Erythroblast (primary cell): ENCODE results near the gene STRC.
"Not testable (repeated sequence)": the region's sequence is repeated elsewhere in the genome, so short reads cannot be mapped to it uniquely, and the experiment has no call there.

Experiments used
- DNase-seq, 2 experiments: peaks; one replicate each; lab custom pipeline; 2025; lab: John Stamatoyannopoulos, UW
- GATA1 ChIP-seq: IDR thresholded peaks from 2 replicates; pipeline ENCODE4 v1.6.1; 2011; ENCODE audit warnings: low read depth, mild to moderate bottlenecking, control low read depth, low read length, moderate library complexity
- POLR2A ChIP-seq: IDR thresholded peaks from 2 replicates; pipeline ENCODE4 v1.6.1; 2011; ENCODE audit warnings: mild to moderate bottlenecking, low read length

Gene STRC

DNA sequence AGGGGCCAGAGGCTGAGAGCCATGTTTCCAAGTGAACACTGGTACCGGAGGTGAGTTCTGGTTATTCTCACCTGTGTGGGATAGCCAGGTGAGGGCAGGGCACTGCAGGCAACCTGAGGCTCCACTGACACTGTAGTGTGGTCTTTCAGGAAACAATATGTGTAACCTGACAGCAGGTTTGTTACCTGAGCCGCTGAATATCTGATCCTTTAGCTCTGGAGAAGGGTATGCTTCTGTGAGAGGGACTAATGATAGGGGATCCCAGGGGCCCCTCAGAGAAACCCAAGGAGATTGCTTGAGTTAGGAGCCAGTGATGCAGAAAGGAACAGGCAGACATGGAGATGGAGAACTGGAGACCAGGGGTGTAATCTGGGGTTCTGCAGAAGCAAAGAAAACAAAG, at the start of gene STRC:
STRC (minus strand) TSS at position 101 of the 400 bp plus-strand sequence; CDS start at position 23, 78 bp downstream.
- DNase-seq = not testable (repeated sequence)

DNA sequence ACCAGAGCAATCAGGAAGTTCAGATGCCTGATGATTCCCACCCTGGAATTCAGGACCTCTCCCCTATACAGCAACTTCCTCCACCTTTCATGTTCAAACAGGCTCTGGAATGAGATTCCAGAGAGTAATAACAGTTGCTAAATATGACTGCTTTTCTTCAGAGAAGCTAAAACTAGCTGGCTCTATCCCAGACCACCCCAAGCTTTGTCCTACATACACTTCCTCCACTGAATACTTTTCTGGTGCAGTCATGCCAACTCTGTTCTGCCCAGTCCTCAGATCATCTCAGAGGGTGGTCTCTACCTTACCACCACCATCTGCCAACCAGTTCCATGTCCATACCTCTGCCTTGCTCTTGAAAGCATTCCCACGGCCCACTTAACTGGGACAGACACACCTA, 47.6 kb upstream of the STRC start:
- not testable (repeated sequence) for DNase-seq

DNA sequence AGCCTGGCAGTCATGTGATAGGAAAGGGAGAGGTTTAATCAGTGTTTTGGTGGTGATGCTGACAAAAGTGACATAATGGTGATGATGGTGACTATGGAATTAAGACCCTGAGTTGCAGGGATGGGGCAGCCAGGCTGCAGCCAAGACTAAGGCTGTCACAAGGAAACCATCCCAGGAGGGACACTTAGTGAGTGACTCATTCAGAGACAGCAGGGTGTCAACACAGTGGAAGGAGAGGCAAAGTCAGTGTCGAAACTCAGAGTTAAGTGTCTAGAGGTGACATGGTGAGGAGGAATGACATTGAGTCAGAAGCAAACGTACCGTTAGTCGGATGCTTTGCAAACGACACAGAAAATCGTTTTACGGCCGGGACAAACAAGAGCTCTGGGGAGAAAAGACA, 44.7 kb upstream of the STRC start:
- not testable (repeated sequence) for DNase-seq

DNA sequence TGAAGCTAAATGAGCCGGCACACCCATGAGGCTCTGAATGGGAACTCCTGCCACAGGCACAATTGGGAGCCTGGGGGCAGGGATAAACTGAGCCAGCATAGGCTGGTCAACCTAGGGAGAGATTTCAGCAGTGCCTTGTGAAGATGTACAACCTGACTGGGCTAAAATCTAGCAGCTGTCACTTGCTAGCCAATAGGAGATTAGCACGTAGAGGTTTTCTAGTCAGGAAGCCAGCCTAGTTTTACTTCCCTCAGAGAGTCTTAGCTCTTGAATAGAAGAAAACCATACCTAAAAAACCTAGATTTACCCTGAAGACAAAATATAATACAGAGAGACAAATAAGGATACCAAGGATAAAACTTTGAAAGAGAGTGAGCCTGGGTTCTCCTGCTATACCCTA, 43.7 kb upstream of the STRC start:
- not testable (repeated sequence) for DNase-seq

DNA sequence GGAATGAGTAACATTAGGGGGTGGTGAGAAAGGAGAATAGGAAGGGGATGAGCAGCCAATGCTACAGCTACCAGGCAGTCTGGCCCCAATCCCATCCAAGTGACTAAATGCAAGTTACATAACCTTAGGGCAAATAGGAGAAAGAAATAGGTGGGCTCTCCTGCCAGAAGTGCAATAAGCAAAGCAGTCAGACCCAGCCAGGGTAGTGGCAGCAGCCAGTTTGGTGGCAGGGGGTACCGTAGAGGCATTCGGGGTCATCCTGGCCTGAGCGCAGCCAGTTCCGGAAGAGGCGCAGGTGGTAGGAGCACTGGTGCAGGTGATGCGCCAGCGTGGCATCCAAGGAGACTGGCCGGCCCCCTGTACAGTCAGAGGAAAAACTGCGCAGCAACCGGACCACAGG, 41.1 kb upstream of the STRC start:
- not testable (repeated sequence) for DNase-seq

DNA sequence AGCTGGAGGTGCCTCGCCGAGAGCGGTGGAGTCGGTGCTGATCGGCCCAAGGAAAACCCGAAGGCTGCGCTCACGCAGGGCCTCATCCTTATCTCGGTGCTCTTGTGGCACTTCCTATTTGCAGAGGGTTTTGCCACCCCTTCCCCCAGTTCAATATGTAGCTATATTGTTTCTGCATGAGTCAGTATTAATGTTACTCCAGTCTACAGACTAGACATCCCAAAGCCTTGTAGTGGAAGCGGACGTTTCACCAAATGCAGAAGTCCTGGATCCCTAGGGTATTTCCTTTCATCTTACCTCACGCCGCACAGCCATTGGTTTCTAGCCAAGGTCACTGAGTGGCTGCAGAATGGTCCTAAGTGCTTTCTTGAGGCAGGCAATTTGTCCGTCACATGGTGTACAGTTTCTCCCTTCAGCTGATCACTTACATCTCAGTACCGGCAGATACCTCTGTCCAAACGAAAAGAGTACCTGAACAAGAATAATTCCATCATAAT, 30.9 kb upstream of the STRC start:
- DNase-seq = not testable (repeated sequence)

DNA sequence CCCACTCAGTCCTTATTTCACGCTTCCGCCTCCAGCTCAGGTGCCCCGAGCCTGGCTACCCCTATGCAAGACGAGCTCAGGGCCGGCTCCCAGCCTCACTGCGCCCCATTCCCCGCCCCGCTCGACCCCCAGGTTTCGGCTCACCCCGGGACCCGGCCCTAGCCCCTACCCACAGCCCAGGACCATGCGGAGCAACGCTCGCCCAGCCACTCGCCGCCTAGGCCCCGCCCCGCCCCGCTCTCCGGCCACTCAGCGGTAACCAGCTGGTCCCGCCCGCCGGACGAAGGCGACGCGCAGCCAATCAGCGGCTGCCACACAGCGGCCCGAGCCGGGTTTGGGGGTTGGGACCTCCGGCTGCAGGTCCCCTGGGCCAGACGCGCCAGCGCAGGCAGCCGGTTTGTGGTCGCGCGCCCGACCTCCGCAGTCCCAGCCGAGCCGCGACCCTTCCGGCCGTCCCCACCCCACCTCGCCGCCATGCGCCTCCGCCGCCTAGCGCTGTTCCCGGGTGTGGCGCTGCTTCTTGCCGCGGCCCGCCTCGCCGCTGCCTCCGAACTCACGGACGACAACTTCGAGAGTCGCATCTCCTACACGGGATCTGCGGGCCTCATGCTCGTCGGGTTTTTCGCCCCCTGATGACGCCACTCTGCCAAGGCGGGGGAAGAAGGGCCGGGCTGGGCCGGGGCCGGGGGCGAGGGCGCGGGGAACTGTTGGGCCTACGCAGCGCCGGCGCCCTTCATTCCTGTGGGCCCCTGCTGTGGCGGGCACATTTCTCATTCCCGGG, 30.2 kb upstream of the STRC start, which contains the start of gene CATSPER2:
CATSPER2 (minus strand) TSS at position 196 of the 781 bp plus-strand sequence. CDS start 783 bp downstream, outside the sequence.
- no peak for DNase-seq
- no peak for TF ChIP-seq GATA1
- TF ChIP-seq POLR2A = no peak

DNA sequence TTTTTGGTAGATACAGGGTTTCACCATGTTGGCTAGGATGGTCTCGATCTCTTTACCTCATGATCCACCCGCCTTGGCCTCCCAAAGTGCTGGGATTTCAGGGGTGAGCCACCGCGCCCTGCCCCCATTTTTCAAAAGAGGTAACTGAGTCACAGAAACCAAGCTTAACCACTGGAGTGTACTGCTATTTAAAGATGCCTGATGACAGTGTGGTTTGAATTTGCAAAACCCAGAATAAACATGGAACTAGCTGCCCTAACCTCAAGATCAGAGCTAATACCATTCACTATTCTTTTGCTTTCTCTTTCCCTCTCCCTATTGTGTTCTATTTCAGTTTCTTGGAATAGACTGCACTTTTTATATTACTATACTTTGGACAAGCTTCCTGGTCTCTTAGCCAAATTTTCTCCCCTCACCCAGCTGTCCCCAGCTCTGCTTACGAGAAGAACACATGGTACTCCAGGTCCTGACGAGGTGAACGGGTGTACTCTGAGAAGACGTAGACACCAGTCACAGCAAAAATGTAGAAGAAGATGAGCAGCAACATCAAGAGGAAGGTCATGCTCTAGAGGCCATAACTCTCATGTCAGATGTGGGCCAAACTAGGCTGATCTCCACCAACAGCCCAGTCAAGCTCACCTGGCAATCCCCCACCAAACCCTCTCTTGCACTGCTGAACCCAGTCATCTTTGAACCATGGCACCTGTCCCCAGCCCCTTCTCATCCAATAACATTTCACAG, 20.0 kb upstream of the STRC start:
- DNase-seq = not testable (repeated sequence)

DNA sequence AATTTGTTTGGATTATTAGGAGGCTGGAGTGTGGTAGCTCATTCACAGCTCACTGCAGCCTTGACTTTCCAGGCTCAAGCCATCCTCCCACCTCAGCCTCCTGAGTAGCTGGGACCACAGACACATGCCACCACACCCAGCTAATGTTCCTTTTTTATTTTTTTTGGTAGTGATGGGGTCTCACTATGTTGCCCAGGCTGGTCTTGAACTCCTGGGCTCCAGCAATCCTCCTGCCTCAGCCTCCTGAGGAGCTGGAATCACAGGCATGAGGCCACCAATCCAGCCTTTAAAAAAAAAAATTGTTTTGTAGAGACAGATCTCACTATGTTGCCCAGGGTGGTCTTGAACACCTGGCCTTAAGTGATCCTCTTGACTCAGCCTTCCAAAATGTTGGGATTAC, 8.3 kb upstream of the STRC start:
- DNase-seq = not testable (repeated sequence)

DNA sequence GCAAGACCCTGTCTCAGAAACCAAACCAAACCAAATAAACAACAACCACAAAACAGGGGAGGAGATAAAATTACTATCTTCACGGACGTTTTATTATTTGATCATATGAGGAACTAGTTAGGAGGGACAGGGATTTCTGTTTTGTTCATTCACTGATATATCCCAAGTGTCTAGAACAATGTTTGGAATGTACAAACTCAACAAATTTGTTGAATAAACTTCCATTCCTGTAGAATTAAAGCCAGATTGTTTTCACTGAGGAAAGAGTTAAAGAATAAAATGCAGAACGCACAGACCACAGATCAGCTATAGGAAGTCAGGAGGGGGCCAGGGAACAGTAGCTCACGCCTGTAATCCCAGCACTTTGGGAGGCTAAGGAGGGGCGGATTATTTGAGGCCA, 6.5 kb upstream of the STRC start:
- DNase-seq = no peak
- TF ChIP-seq GATA1 (no peak), POLR2A (no peak)

DNA sequence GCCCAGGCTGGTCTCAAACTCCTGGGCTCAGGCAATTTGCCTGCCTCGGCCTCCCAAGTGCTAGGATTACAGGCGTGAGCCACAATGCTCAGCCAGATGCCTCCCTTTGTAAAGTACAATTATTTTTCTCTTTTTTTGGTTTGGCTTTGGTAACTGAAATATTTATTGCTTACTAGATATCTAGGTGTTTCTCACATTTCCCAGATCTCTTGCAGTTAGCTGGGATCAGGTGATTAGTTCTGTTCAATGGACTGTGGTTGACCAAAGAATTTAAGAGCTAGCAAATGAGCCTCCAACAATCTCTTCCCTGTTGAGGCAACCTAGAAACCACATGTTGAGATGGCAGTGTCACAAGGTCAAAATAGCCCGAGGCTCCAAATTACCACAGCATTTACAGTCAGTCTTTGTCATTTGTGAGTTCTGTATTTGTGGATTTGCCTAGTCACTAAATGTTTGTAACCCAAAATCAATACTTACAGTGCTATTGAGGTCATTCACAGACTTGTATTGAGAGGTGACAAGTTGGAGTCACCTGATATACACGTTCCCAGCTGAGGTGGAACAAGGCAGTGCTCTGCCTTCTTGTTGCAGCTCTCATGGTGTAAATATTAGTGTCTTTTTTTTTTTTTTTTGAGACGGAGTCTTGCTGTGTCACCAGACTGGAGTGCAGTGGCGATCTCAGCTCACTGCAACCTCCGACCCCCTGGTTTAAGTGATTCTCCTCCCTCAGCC, 3.6 kb upstream of the STRC start:
- DNase-seq = not testable (repeated sequence)

DNA sequence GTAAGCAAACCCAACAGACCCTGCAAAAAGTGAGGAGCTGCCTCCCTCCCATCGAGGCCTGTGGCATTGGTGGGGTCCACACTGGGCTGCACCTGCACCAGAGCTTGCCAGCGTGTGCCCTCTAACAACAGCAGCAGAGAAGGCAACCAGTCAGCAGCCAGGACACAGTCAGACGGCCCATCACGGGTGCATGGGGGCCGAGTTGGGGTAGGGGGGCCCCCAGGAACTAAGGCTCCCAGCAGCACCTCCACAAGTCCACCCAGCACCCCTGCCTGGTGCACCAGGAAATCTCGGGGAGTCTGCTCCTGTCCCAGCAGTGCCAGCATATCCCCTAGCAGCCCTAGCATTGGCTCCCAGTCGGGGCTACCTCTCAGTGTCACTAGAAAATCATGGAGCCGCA, 850 bp downstream of the STRC start:
- not testable (repeated sequence) for DNase-seq

DNA sequence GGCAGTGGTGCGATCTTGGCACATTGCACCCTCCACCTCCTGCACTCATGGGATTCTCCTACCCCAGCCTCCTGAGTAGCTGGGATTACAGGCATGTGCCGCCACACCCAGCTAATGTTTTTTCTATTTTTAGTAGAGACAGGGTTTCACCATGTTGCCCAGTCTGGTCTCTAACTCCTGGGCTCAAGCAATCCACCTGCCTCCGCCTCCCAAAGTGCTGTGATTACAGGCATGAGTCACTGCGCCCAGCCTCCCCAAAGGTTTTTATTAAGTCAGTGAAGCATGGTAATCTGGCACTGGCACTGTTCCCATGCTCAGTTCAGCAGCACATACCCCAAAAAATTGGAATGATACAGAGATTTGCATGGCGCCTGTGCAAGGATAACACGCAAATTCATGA, 16.4 kb downstream of the STRC start:
- not testable (repeated sequence) for DNase-seq

DNA sequence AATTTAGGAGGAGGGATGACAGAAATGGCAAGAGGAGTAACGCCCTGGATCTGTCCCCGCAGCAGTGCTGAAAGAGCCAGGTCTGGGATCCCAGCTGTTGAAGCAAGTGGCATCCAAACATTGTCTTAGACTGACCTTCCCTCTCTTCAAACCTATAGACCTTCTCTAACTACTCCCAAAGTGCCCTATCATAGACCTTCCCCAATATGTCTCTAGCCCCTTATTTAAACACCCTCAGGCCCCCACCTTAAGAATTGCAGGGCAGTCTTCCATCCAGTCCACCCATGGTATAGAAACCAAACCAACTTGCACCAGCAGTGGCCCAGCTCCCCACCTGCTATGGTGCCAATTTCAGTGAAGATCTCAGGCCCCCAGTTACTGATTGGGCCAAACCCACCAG, 18.4 kb downstream of the STRC start:
- DNase-seq = not testable (repeated sequence)

DNA sequence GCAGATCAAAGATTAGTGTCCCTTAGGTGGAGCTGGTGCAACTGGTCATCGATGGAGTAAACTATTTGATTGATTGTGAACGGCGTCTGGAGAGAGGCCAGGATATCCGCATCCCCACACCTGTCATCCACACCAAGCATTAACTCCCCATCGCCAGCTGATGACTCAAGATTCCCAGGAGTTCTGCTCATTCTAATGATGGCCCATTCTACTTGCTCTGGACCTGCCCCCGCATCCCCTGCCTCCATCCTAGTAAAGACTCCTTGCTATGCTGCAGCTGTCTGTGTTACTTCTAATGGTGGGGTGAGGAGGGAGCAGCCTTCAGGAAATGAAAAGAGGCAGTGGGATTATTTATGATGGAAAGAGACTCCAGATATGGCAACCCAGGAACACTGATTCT, 19.5 kb downstream of the STRC start:
- not testable (repeated sequence) for DNase-seq

DNA sequence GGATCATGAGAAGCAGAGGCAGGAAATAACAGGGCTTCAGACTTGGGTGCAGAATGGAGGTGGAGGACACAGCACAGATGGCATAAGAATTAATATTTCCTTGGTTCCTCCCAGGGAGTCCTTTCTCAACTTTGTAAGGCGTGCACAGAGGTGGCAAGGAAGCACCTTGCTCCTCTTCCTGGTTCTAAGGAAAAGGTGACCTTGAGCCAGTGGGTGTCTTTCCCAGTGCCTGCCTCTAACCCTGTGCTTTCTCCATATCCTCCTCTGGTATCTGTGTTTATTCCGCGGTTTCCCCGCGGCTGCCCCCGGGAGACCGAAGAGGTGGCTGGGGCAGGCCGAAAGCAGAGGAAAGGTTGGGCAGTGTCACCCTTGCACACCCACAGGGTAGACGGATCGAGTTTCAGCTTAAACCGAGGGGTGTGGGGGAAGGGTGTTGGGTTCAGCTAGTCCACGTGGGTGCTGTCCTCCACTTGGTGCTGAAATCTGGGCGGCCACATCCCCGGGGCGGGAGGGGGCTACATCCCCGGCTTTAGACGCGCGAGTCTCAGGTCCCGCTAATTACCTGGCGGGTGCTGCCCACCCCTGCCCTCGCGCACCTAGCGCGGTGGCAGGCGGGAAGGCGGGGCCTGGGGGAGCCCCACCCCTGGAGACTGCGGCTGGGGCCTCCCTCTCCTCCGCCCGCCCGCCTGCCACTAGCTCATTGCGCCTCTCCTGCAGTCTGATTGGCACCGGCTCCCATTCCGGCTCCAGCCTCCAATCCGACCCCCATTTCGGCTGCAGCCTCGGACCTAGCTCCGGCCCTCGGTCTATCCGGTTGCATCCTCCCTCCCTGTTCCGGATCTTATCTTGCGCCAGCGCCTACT, 25.0 kb downstream of the STRC start, which contains the start of gene CKMT1B:
CKMT1B (plus strand) TSS at position 700 of the 863 bp plus-strand sequence. CDS start 192 bp downstream, outside the sequence.
- not testable (repeated sequence) for DNase-seq

DNA sequence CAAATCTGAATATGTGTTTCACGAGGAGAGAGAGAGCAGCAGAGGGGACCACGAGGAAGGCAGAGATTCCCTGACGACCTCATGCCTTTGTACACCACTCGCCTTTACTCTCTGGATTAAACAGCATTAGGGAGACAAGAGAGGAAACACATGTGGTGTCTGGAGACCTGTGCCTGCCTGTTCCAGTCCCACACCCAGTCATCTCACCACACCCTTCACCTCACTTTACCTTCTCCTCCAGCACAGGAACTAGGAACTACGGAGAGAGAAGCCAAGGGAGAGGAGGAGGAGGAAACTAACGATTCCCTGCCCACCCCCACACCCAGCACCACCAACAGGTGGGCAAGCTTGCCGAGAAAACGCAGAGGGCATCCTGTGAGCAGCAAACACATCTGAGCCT, 25.8 kb downstream of the STRC start:
- not testable (repeated sequence) for DNase-seq

DNA sequence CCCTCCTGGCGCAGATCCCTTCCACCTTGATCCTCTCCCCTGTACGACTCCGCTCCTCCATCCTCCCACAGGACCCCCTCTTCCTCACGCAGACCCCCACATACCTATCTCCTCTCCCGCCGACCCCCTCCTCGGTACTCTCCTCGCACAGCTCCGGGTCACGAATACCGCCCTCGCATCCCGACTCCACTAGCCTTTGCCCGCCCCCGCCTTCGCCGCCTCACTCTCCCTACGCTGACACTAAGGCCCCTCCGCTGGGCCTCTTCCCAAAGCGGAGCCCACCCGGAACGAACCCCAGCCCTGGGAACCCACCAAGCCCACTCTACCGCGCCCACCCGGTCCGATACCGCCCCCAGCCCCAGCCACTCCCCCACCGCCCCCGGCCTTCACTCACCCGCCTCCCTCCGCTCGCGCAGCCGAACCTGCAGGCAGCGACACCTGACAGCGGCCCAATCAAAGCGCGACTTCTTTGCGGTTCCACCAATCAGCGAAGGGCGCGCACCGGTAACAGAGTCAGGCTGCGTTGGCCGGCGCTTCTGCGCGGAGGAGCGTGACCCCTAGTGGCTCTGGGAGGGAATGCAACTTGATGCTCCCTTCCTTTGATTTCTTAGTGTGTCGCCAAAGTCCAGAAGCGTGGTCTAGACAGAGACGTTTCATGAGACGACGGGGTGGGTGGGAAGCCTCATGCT, 28.7 kb downstream of the STRC start, which contains the start of gene PPIP5K1:
PPIP5K1 (minus strand) TSS at position 431 of the 689 bp plus-strand sequence. CDS start 5,704 bp downstream, outside the sequence.
- DNase-seq = not testable (repeated sequence)

DNA sequence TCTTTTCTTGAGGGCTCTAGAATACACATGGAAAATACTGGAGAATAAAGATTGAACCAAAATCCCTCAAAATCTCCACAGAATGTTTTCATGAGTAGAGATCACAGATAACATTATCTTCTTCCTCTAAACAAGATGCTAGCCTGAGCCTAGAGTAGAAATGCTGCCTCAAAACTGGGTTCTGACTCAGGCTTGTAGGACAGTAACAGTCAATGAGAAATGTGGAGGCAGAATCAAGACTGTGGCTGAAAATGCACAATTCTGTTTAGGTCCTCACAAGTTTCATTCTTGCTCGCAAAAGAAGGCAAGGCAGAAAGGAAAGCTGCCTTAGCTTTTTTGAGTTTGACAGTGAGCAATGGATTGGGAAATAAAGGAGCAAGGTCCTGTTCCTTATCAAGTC, 44.0 kb downstream of the STRC start:
- not testable (repeated sequence) for DNase-seq
